ENCODE data around the gene PTPRN2.
"Not testable (repeated sequence)": the region's sequence is repeated elsewhere in the genome, so short reads cannot be mapped to it uniquely, and the experiment has no call there.

Gene PTPRN2

DNA sequence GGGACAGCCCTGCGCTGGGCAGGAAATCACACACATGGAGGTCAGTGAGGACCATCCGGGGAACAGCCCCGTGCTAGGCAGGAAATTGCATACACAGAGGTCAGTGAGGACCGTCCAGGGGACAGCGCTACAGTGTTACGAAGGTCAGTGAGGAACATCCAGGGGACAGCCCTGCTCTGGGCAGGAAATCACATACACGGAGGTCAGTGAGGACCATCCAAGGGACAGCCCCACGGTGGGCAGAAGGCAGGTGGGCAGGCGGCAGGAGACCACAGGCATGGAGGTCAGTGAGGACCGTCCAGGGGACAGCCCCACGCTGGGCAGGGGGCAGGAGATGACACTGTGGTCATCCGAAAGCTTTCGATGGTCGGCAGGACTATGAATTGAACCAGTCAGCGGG lies 79.7 kb downstream of the PTPRN2 start:
- no peak overlapping the region for H3K4me3 ChIP-seq (ENCODE audit: low read depth, low read length)
- TF ChIP-seq, protein P1, sequence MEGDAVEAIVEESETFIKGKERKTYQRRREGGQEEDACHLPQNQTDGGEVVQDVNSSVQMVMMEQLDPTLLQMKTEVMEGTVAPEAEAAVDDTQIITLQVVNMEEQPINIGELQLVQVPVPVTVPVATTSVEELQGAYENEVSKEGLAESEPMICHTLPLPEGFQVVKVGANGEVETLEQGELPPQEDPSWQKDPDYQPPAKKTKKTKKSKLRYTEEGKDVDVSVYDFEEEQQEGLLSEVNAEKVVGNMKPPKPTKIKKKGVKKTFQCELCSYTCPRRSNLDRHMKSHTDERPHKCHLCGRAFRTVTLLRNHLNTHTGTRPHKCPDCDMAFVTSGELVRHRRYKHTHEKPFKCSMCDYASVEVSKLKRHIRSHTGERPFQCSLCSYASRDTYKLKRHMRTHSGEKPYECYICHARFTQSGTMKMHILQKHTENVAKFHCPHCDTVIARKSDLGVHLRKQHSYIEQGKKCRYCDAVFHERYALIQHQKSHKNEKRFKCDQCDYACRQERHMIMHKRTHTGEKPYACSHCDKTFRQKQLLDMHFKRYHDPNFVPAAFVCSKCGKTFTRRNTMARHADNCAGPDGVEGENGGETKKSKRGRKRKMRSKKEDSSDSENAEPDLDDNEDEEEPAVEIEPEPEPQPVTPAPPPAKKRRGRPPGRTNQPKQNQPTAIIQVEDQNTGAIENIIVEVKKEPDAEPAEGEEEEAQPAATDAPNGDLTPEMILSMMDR (IDR thresholded peaks at IDR 0.05; ENCODE audit: low read depth, low read length) = no peak

DNA sequence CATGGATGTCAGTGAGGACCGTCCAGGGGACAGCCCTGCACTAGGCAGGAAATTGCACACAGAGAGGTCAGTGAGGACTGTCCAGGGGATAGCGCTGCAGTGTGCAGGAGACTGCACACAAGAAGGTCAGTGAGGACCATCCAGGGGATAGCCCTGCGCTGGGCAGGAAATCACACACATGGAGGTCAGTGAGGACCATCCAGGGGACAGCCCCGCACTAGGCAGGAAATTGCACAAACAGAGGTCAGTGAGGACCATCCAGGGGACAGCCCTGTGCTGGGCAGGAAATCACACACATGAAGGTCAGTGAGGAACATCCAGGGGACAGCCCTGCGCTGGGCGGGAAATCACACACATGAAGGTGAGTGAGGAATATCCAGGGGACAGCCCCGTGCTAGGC lies 80.4 kb downstream of the PTPRN2 start:
- not testable (repeated sequence) for H3K4me3 ChIP-seq (ENCODE audit: low read depth, low read length)

DNA sequence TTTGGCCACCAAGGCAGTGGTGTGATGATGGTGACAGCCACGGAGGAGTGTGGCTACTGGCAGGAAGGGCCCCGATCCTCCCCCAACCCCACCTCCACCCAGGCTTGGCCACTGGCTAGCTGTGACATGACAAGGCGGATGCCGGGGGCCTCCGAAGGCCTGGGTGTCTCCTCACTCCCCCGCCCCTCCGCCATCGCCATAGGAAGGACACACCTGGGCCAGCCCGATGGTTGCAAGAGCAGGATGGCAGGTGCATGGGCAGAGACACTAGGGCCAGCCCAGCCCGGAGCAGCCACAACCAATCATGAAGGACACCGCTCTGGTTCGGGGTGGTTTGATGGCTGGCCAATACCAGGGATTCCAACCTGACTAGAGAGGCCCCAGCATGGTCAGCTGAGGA lies 81.0 kb downstream of the PTPRN2 start:
- H3K4me3 ChIP-seq (ENCODE audit: low read depth, low read length) = no peak overlapping the region
- TF ChIP-seq, protein P1 (IDR thresholded peaks at IDR 0.05; ENCODE audit: low read depth, low read length) = no peak

DNA sequence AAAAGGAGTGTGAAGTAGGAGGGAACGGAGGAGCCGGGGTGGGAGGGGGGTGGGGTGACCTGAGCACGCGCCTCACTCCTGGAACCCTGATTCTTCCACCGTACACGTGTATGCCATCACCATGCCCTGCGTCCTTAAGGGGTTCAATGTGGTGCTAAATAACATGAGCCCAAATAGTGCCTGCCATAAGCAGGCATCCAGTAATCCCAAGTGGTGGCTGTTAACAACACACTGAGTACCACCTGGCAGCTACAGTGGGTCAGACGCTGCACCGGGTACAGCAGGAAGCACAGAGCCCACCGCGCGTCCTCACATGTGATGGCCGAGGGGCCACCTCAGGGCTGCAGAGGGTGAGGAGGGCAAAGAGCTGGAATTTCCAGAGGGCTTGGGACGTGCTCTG lies 81.9 kb downstream of the PTPRN2 start:
- TF ChIP-seq, protein P1 (IDR thresholded peaks at IDR 0.05; ENCODE audit: low read depth, low read length) = no peak
- H3K4me3 ChIP-seq (ENCODE audit: low read depth, low read length) = no peak overlapping the region

DNA sequence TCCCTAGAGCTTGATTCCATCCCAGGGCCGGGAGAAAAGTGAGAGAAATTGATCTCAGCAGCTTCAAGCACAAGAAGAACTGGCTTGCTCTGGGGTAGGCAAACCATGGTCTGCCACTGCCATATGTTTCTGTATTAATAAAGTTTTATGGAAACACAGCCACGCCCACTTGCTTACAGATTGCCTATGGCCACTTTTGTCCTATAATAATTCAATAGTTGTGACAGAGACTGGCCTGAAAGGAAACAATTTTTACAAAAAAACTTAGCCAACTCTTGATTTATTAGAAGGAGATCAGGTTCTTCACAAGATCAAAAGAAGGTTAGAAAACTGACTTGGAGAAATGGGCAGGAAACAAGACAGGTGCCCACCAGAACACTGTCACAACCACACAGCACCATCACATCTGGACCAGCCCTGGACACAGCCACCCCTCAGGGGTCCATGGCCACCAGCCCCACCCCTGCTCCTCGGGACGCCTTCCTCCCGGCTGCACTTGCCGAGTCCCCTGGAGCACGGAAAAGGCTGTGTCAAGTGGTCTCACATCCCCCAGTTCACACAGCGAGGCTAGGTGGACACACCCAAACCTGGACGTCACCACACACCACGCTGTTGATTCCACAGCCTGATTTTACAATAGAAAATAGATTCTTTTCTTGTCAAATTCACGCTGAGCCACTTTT lies 85.4 kb downstream of the PTPRN2 start:
- H3K4me3 ChIP-seq (ENCODE audit: low read depth, low read length) = no peak overlapping the region
- TF ChIP-seq, protein P1 (IDR thresholded peaks at IDR 0.05; ENCODE audit: low read depth, low read length) = no peak

DNA sequence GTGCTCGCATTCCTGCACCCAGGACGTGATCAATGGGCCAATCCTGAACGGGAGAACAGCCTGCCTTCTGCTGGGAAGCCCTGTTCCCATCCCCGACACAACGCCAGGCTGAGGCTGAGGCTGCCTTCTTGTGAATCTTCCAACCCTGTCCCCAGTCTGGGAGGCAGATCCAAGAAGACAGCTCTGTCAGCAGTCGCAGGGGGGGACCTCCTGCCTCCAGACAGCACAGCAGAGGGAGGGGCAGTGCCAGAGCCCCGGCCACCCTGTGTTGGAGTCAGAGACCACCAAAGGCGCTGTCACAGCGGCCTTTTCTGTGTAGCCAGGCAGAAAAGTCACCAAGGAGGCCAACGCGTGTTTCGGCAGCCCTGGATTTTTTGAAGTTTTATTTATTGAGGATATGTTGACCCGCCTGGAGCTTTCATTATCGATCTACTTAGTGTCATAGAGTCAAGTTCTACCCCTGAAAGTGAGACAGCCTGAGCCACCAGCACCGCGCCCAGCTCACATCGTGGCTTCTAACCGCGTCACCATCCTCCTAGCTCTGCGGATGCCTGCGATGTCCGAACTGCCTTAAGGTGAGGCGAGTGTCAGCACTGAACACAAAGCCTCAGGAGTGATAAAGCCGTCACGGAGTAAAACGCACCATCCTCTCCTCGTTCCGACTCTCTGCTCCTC lies 86.1 kb downstream of the PTPRN2 start:
- TF ChIP-seq, protein P1 (IDR thresholded peaks at IDR 0.05; ENCODE audit: low read depth, low read length) = no peak
- H3K4me3 ChIP-seq (ENCODE audit: low read depth, low read length) = no peak overlapping the region

DNA sequence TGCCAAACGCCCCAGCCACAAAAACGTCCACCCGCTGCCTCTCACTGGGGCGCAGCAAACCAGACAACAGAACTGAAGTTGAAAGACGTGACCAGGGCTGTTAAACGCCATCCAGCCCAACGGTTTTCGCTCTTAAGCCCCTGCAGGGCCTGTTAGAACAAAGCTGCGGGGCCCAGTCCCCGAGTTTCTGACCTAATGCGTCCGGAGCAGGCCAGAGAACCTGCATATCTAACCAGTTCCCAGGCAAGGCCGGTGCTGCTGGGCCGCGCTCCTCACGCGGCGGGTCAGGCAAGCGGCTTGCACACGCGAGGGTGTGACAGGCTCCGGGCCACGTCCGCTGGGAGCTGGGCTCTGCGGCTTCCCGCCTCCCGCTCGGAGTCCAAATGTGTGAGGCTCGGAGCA lies 87.0 kb downstream of the PTPRN2 start:
- no peak overlapping the region for H3K4me3 ChIP-seq (ENCODE audit: low read depth, low read length)
- TF ChIP-seq, protein P1 (IDR thresholded peaks at IDR 0.05; ENCODE audit: low read depth, low read length) = no peak

Measured in WI38 (cell line).